H1 (cell line): ENCODE data around the gene DYNC1H1. TPM values are rescaled to one million over a fixed set of nuclear protein-coding genes. Genes with fewer than 3 reads are reported as not detected.
A peak's percentile ranks its signal among the peaks of the same experiment; 100 is the strongest.

Experiments
- BRCA1 ChIP-seq: IDR thresholded peaks from 2 replicates; pipeline ENCODE4 v1.6.1; 2012; ENCODE audit warnings: low read depth, low read length, improper control_type of control experiment
- CEBPB ChIP-seq: IDR thresholded peaks from 2 replicates; pipeline ENCODE4 v1.6.1; 2012; ENCODE audit warnings: low read depth, low read length
- CHD7 ChIP-seq: fragments of 300-600 bp; sonication (generic); IDR thresholded peaks from 2 replicates; pipeline ENCODE4 v1.7.1; 2012; ENCODE audit warnings: low read length, moderate library complexity, mild to moderate bottlenecking, inconsistent platforms; ENCODE audit not compliant: insufficient replicate concordance
- EP300 ChIP-seq, 2 experiments: IDR thresholded peaks; 1 replicate in 1 of 2; 2 replicates in 1 of 2; pipeline ENCODE4 v1.6.1; 2011 to 2012; ENCODE audit warnings: low read depth in 2 of 2, low read length in 2 of 2, mild to moderate bottlenecking in 2 of 2, borderline replicate concordance in 1 of 2, inconsistent platforms in 1 of 2, moderate library complexity in 1 of 2
- KDM4A ChIP-seq: IDR thresholded peaks from one replicate; pipeline ENCODE4 v1.7.1; 2012; ENCODE audit warnings: low read depth, mild to moderate bottlenecking, moderate library complexity, low read length, inconsistent platforms; ENCODE audit not compliant: severe bottlenecking
- POLR2A ChIP-seq, 2 experiments: IDR thresholded peaks; 1 replicate in 1 of 2; 2 replicates in 1 of 2; pipeline ENCODE4 v1.6.1; 2011; ENCODE audit warnings: low read depth in 2 of 2, low read length in 2 of 2, mild to moderate bottlenecking in 2 of 2; ENCODE audit errors: control extremely low read depth in 1 of 2
- RBBP5 ChIP-seq: IDR thresholded peaks from 2 replicates; pipeline ENCODE4 v1.7.1; 2012; ENCODE audit warnings: low read depth, mild to moderate bottlenecking, inconsistent platforms, low read length, moderate library complexity, borderline replicate concordance
- RFX5 ChIP-seq: IDR thresholded peaks from 2 replicates; pipeline ENCODE4 v1.6.1; 2011; ENCODE audit warnings: low read depth, low read length, improper control_type of control experiment, borderline replicate concordance
- TAF7 ChIP-seq: optimal IDR thresholded peaks from 2 replicates; pipeline ENCODE3; 2011; ENCODE audit warnings: low read depth, mild to moderate bottlenecking, inconsistent platforms, low read length, moderate library complexity, borderline replicate concordance
- TEAD4 ChIP-seq: IDR thresholded peaks from 2 replicates; pipeline ENCODE4 v1.6.1; 2012; ENCODE audit warnings: low read depth, low read length, inconsistent platforms, mixed read lengths
- polyA plus RNA-seq, 7 experiments: library from polyadenylated mRNA; depleted of rRNA in 3 of 7; stranded (reverse) in 5 of 7; unstranded in 2 of 7; fragments of >200 nt in 5 of 7; fragments of 200-250 nt in 2 of 7; gene quantifications; 1 replicate in 5 of 7; 2 replicates in 1 of 7; 4 replicates in 1 of 7; pipeline versions ENCODE4 v1.2.1 to v1.2.3, GENCODE V29; 2011 to 2013; ENCODE audit warnings: missing spikeins in 2 of 7, mixed read lengths in 2 of 7
- total RNA-seq: library from RNA; stranded (reverse); fragmentation: NEBNext Ultra II Directional; extraction: Animal tissue kit (Norgen Biotek cat#: 25700); gene quantifications from 2 replicates; pipeline ENCODE4 v1.2.1, GENCODE V29; 2021

DYNC1H1 gene
- total and polyA plus RNA-seq, 2 of the 8 experiments (the other 6 are each of a cell fraction or from before 2014, with no cell fraction given): 238 to 387 TPM

- no peak for TF ChIP-seq CHD7
- TF ChIP-seq EP300 (IDR thresholded peaks at IDR 0.05; ENCODE audit: borderline replicate concordance in 1 of 2, low read depth in 2 of 2, low read length in 2 of 2): peak in 1 of 2 experiments; percentile 85; a peak in 1 of 3 replicates
- peak; percentile 6; the same call in 1 of the 2 replicates for TF ChIP-seq CEBPB
- peak; percentile 7 for TF ChIP-seq KDM4A
- TF ChIP-seq TEAD4: no peak; the same call in 1 of the 2 replicates
- peak in 1 of 2 experiments; percentile 56; a peak in 1 of 3 replicates for TF ChIP-seq POLR2A (IDR thresholded peaks at IDR 0.05; ENCODE audit: control extremely low read depth in 1 of 2, low read depth in 2 of 2, low read length in 2 of 2)
- TF ChIP-seq BRCA1: no peak
- TF ChIP-seq TAF7: no peak
- TF ChIP-seq RBBP5: no peak
- no peak for TF ChIP-seq RFX5
These were observed 123.8 kb downstream of the DYNC1H1 start (continued) for GRCh38 chr14:102088012-102088792.
